Measurements from ENCODE around the gene FKBP2. TPM values are rescaled to one million over a fixed set of nuclear protein-coding genes. Genes with fewer than 3 reads are reported as not detected.

FKBP2 gene
- total RNA-seq, 1 experiment from 2014 or later, result 73.4 TPM

DNA sequence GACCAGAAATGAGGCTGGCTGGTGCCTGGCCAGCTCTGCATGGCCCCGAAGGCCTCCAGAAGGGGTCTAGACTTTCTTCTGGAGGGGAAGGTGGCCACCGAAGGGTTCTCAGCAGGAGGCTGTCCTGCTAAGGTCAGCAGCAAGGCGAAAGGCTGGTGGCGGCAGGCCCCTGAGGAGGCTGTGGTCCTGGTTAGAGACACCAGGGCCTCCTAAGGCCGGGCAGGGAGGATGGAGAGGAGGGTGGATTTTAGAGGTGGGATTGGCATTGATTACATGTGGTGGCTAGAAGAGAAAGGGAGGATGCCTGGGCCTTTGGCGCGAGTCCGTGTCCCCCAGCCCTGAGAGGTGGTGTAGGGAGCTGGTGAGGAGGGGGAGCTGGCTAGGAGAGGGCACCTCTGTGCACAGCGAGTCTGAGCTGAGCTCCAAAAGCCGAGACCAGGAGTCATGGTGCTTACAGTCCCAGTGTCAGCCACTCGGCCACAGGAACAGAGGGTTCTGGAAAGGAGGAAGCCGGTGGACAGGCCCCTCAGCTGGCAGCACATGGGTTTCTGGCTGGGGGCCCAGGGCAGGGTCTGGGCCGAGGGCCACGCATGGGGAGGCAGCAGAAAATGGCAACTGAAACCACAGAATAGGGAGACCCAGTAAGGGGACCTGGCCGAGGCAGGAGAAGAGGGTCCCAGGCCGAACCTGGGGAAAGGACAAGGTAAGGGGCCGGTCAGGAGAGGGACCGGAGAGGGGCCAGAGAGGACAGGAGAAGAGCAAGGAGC is 31.9 kb upstream of the FKBP2 start:
- Histone ChIP-seq H3K27me3 (replicated peaks) (no peaks in the 10 kb centered on the region), H3K4me3 (no peak overlapping the region), H3K9me3 (replicated peaks) (no peaks in the 10 kb centered on the region), H3K4me1 (replicated peaks) (peaks cover 25% of the 10 kb centered on the region), H3K27ac (no peak overlapping the region), H3K36me3 (peaks cover 45% of the 10 kb centered on the region)
- no peak for DNase-seq (ENCODE audit: low read depth in 1 of 2, low spot score in 2 of 2)

DNA sequence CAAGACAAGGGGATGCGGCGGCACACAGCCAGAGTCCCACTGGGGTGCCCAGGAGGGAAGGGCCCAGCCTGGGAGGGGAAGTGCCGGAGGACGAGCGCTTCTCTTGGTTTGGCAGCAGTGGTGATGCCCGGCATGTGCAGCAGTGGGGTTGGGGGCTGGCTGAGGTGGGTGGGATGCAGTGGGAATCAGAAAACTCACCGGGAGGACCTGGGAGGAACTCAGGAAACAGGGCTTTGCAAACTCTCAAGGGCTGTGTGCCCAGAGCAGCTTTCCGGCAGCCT is 31.4 kb upstream of the FKBP2 start:
- DNase-seq (ENCODE audit: low read depth in 1 of 2, low spot score in 2 of 2), result no peak

GRCh38 chr11:64210301-64211020 is 30.4 kb upstream of the FKBP2 start:
- Histone ChIP-seq H3K4me3 (no peak overlapping the region), H3K9me3 (replicated peaks) (no peaks in the 10 kb centered on the region)
- DNase-seq (ENCODE audit: low read depth in 1 of 2, low spot score in 2 of 2), result no peak

More for the DNA sequence above, 31.4 kb upstream of the FKBP2 start:
- H3K27me3 ChIP-seq (replicated peaks), result no peaks in the 10 kb centered on the region
- peaks cover 39% of the 10 kb centered on the region for H3K36me3 ChIP-seq
- H3K9me3 ChIP-seq (replicated peaks), result no peaks in the 10 kb centered on the region
- H3K4me1 ChIP-seq (replicated peaks), result peaks cover 25% of the 10 kb centered on the region
- H3K27ac ChIP-seq, result no peak overlapping the region
- no peak overlapping the region for H3K4me3 ChIP-seq

DNA sequence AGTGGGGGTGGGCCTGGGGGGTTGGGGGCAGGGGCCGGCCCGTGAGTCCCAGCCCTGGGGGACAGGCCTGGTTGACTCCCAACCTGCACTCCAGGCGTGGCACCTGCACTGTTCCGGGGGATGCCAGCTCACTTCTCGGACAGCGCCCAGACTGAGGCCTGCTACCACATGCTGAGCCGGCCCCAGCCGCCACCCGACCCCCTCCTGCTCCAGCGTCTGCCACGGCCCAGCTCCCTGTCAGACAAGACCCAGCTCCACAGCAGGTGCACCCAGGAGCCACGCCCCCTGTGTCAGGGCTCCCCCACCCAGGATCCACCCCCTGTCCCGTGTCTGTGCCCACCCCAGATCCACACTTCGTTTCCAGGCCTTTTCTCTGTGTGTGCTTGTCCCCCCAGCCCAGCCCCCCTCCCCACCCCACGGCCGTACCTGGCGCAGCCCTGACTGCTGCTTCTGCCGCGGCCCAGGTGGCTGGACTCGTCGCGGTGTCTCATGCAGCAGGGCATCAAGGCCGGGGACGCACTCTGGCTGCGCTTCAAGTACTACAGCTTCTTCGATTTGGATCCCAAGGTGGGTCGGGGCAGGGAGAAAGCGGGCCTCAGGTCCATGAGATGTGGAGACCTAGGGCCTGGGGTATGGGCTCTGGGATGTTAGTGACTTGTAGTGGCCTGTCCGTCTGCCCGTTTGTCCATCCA is 29.6 kb upstream of the FKBP2 start:
- Histone ChIP-seq H3K27me3 (replicated peaks) (no peaks in the 10 kb centered on the region), H3K4me3 (no peak overlapping the region), H3K27ac (no peak overlapping the region)

More at GRCh38 chr11:64210301-64211020, 30.4 kb upstream of the FKBP2 start:
- no peaks in the 10 kb centered on the region for H3K27me3 ChIP-seq (replicated peaks)
- H3K4me1 ChIP-seq (replicated peaks), result peaks cover 29% of the 10 kb centered on the region
- H3K27ac ChIP-seq, result no peak overlapping the region
- peaks cover 35% of the 10 kb centered on the region for H3K36me3 ChIP-seq

GRCh38 chr11:64216879-64217278 is 24.0 kb upstream of the FKBP2 start:
- 0 out of 2 replicates have a peak, but pooled peaks cover 3% of the 10 kb centered on the region for H3K4me1 ChIP-seq (replicated peaks)

More for the DNA sequence above, 29.6 kb upstream of the FKBP2 start:
- Histone ChIP-seq H3K4me1 (replicated peaks) (peaks cover 26% of the 10 kb centered on the region), H3K36me3 (peaks cover 27% of the 10 kb centered on the region), H3K9me3 (replicated peaks) (no peaks in the 10 kb centered on the region)
- DNase-seq (ENCODE audit: low read depth in 1 of 2, low spot score in 2 of 2), result no peak

DNA sequence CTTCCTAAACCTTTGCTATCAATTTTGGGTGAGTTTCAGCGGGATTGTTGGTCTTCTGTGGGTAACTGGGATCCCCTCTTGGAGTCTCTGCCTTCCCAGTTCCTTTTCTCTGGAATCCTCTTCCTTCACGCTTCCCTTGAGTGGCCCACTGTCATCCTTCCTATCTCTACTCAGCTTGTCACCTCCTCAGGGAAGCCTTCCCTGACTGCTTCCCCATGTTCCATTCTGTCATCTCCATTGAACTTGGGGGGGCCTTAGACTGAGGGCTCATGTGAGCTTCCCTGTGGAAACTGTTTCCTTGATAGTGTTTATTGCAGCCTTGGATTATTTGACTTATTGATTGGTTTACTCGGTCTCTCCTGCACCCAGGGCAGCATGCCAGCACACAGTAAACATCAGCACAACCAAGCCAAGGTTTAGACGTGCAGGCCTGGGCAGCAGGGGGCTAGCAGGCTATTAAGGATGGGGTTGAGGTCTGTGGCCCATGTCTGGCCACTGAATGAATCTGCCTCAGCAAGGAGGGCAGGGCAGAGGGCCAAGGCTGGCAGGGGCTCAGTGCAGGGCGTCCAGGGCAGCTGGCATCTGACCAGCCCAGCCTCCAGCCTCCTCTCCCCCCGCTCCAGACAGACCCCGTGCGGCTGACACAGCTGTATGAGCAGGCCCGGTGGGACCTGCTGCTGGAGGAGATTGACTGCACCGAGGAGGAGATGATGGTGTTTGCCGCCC is 22.1 kb upstream of the FKBP2 start:
- Histone ChIP-seq H3K36me3 (peaks cover 51% of the 10 kb centered on the region), H3K27me3 (replicated peaks) (no peaks in the 10 kb centered on the region), H3K27ac (no peak overlapping the region), H3K9me3 (replicated peaks) (no peaks in the 10 kb centered on the region), H3K4me1 (replicated peaks) (0 out of 2 replicates have a peak, but pooled peaks cover 3% of the 10 kb centered on the region), H3K4me3 (no peak overlapping the region)
- peak in 1 of 2 experiments; percentile 49 for DNase-seq (ENCODE audit: low read depth in 1 of 2, low spot score in 2 of 2)

More at GRCh38 chr11:64216879-64217278, 24.0 kb upstream of the FKBP2 start:
- peaks cover 37% of the 10 kb centered on the region for H3K36me3 ChIP-seq
- H3K4me3 ChIP-seq, result no peak overlapping the region
- no peaks in the 10 kb centered on the region for H3K9me3 ChIP-seq (replicated peaks)
- no peaks in the 10 kb centered on the region for H3K27me3 ChIP-seq (replicated peaks)
- no peak overlapping the region for H3K27ac ChIP-seq
- DNase-seq (ENCODE audit: low read depth in 1 of 2, low spot score in 2 of 2), result no peak

DNA sequence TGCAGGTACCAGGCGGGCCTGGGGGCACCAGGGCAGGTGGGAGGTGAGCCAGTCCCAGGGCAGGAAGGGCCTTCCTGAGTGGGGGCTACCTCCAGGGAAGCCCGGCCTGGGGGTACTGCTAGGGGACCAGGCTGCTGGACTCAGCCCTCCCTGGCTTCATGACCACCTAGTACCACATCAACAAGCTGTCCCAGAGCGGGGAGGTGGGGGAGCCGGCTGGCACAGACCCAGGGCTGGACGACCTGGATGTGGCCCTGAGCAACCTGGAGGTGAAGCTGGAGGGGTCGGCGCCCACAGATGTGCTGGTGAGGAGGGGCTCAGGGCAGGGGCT is 21.6 kb upstream of the FKBP2 start:
- no peaks in the 10 kb centered on the region for H3K9me3 ChIP-seq (replicated peaks)
- peak in 1 of 2 experiments; percentile 51 for DNase-seq (ENCODE audit: low read depth in 1 of 2, low spot score in 2 of 2)
- no peaks in the 10 kb centered on the region for H3K27me3 ChIP-seq (replicated peaks)
- H3K36me3 ChIP-seq, result peaks cover 55% of the 10 kb centered on the region
- H3K27ac ChIP-seq, result no peak overlapping the region
- no peak overlapping the region for H3K4me3 ChIP-seq
- peaks cover 3% of the 10 kb centered on the region; the same call in 1 of the 2 replicates for H3K4me1 ChIP-seq (replicated peaks)

DNA sequence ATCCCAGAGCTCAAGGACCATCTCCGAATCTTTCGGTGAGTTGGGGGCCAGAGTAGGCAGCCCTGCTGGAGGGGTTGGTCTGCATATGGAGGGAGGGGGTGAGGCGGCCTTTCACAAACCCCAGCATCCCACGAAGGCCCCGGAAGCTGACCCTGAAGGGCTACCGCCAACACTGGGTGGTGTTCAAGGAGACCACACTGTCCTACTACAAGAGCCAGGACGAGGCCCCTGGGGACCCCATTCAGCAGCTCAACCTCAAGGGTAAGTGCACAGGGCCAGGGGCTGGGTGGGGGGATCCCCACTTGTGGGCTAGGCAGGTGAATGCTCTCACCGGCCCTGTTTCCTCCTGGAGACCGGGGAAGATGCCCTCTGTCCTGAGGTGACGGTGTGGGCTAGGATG is 21.1 kb upstream of the FKBP2 start:
- Histone ChIP-seq H3K4me3 (no peak overlapping the region), H3K9me3 (replicated peaks) (no peaks in the 10 kb centered on the region), H3K4me1 (replicated peaks) (peaks cover 6% of the 10 kb centered on the region), H3K36me3 (peaks cover 59% of the 10 kb centered on the region), H3K27ac (no peak overlapping the region), H3K27me3 (replicated peaks) (no peaks in the 10 kb centered on the region)
- peak in 1 of 2 experiments; percentile 52 for DNase-seq (ENCODE audit: low read depth in 1 of 2, low spot score in 2 of 2)

DNA sequence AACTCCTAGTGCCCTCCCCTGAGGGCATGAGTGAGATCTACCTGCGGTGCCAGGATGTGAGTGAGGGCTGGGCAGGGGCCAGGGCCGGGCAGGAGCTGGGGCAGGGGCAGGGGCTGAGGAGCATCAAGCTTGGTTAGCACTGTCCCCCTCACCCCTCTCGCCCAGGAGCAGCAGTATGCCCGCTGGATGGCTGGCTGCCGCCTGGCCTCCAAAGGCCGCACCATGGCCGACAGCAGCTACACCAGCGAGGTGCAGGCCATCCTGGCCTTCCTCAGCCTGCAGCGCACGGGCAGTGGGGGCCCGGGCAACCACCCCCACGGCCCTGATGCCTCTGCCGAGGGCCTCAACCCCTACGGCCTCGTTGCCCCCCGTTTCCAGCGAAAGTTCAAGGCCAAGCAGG is 20.6 kb upstream of the FKBP2 start:
- H3K27me3 ChIP-seq (replicated peaks), result no peaks in the 10 kb centered on the region
- peaks cover 56% of the 10 kb centered on the region for H3K36me3 ChIP-seq
- no peak overlapping the region for H3K27ac ChIP-seq
- no peaks in the 10 kb centered on the region for H3K9me3 ChIP-seq (replicated peaks)
- H3K4me3 ChIP-seq, result no peak overlapping the region
- peak in 1 of 2 experiments; percentile 47 for DNase-seq (ENCODE audit: low read depth in 1 of 2, low spot score in 2 of 2)
- peaks cover 7% of the 10 kb centered on the region for H3K4me1 ChIP-seq (replicated peaks)

DNA sequence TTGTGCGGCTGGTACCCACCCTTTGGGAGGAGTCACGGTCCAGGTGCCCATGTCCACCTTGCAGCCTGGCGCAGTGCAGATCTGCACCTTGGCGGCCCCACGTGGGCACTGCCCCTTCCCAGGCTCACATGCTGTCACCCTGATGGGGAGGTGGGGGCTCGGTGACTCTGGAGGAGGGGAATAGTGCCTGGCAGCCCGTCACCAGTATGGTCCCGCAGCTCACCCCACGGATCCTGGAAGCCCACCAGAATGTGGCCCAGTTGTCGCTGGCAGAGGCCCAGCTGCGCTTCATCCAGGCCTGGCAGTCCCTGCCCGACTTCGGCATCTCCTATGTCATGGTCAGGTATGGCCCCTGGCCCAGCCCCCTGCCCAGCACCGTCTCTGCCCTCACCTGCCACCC is 20.1 kb upstream of the FKBP2 start:
- peaks cover 56% of the 10 kb centered on the region for H3K36me3 ChIP-seq
- no peaks in the 10 kb centered on the region for H3K27me3 ChIP-seq (replicated peaks)
- no peak overlapping the region for H3K4me3 ChIP-seq
- DNase-seq (ENCODE audit: low read depth in 1 of 2, low spot score in 2 of 2), result peak in 1 of 2 experiments; percentile 47
- H3K27ac ChIP-seq, result no peak overlapping the region
- H3K4me1 ChIP-seq (replicated peaks), result peaks cover 13% of the 10 kb centered on the region
- no peaks in the 10 kb centered on the region for H3K9me3 ChIP-seq (replicated peaks)

- no peak for DNase-seq (ENCODE audit: low read depth in 1 of 2, low spot score in 2 of 2)
- no peak overlapping the region for H3K27ac ChIP-seq
- H3K4me1 ChIP-seq (replicated peaks), result peaks cover 28% of the 10 kb centered on the region
- H3K27me3 ChIP-seq (replicated peaks), result no peaks in the 10 kb centered on the region
- 0 out of 2 replicates have a peak, but pooled peaks cover 5% of the 10 kb centered on the region for H3K9me3 ChIP-seq (replicated peaks)
- peaks cover 66% of the 10 kb centered on the region for H3K36me3 ChIP-seq
- no peak overlapping the region for H3K4me3 ChIP-seq
Observed at GRCh38 chr11:64222651-64223000, 18.3 kb upstream of the FKBP2 start.

DNA sequence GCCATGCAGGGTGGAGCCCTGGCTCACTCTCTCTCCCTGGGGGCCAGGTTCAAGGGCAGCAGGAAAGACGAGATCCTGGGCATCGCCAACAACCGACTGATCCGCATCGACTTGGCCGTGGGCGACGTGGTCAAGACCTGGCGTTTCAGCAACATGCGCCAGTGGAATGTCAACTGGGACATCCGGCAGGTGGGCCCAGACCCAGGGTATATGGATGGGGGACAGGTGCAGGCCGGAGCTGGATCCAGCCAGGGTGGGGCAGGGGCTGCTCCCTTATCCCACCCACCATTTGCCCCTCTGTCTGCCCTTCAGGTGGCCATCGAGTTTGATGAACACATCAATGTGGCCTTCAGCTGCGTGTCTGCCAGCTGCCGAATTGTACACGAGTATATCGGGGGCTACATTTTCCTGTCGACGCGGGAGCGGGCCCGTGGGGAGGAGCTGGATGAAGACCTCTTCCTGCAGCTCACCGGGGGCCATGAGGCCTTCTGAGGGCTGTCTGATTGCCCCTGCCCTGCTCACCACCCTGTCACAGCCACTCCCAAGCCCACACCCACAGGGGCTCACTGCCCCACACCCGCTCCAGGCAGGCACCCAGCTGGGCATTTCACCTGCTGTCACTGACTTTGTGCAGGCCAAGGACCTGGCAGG is 17.8 kb upstream of the FKBP2 start:
- H3K4me3 ChIP-seq, result no peak overlapping the region
- peaks cover 28% of the 10 kb centered on the region for H3K4me1 ChIP-seq (replicated peaks)
- H3K27ac ChIP-seq, result no peak overlapping the region
- DNase-seq (ENCODE audit: low read depth in 1 of 2, low spot score in 2 of 2), result peak in 1 of 2 experiments; percentile 49
- 0 out of 2 replicates have a peak, but pooled peaks cover 5% of the 10 kb centered on the region for H3K9me3 ChIP-seq (replicated peaks)
- peaks cover 66% of the 10 kb centered on the region for H3K36me3 ChIP-seq
- no peaks in the 10 kb centered on the region for H3K27me3 ChIP-seq (replicated peaks)

All from SJSA1 (cell line).